H1 (cell line): ENCODE results near the gene FXYD3. TPM values are rescaled to one million over a fixed set of nuclear protein-coding genes. Genes with fewer than 3 reads are reported as not detected.

Experiments used
- CTCF ChIA-PET: fragments of 300-600 bp; sonication (Branson Sonifier 250); formaldehyde crosslinking; loops from one replicate; lab custom pipeline; 2021; ENCODE audit not compliant: partially characterized antibody; lab: Charles Lee
- POLR2A ChIA-PET: fragments of 300-600 bp; sonication (Branson Sonifier 250); formaldehyde crosslinking; loops from one replicate; lab custom pipeline; 2021; ENCODE audit warnings: inconsistent platforms; ENCODE audit not compliant: partially characterized antibody; lab: Charles Lee
- DNase-seq, 2 experiments: peaks; one replicate each; pipeline versions ENCODE4 v3.0.0 to v3.0.0-alpha.2; 2010 to 2022; ENCODE audit warnings: low spot score in 2 of 2, low read depth in 1 of 2, mixed read lengths in 1 of 2
- FAIRE-seq: peaks from 2 replicates; lab custom pipeline; 2011; peaks lifted over from hg19 to GRCh38; lab: Jason Lieb, UNC
- H2AFZ ChIP-seq: 2 replicates; pipeline ENCODE4 v1.8.1; 2012; ENCODE audit warnings: low read length, inconsistent platforms
- H2AK5ac ChIP-seq: 2 replicates; pipeline ENCODE4 v1.6.1; 2013; ENCODE audit warnings: low read depth, low read length
- H2BK120ac ChIP-seq: replicated peaks from 2 replicates; pipeline ENCODE3; 2013; ENCODE audit warnings: low read depth, low read length, inconsistent platforms
- H2BK12ac ChIP-seq: 2 replicates; pipeline ENCODE4 v1.6.1; 2013; ENCODE audit warnings: low read depth, low read length
- H2BK15ac ChIP-seq: 2 replicates; pipeline ENCODE4 v1.6.1; 2013; ENCODE audit warnings: low read length
- H2BK20ac ChIP-seq: 2 replicates; pipeline ENCODE4 v1.6.1; 2013; ENCODE audit warnings: low read length
- H2BK5ac ChIP-seq: 2 replicates; pipeline ENCODE4 v1.6.1; 2013; ENCODE audit warnings: low read depth, low read length
- H3K14ac ChIP-seq: 2 replicates; pipeline ENCODE4 v1.6.1; 2013; ENCODE audit warnings: inconsistent platforms; ENCODE audit not compliant: insufficient read length
- H3K18ac ChIP-seq: 2 replicates; pipeline ENCODE4 v1.6.1; 2013; ENCODE audit warnings: low read length; ENCODE audit errors: extremely low read depth
- H3K23ac ChIP-seq: 2 replicates; pipeline ENCODE4 v1.6.1; 2013; ENCODE audit warnings: inconsistent platforms; ENCODE audit not compliant: insufficient read length
- H3K23me2 ChIP-seq: 2 replicates; pipeline ENCODE4 v1.6.1; 2013; ENCODE audit warnings: low read depth, low read length
- H3K27ac ChIP-seq: 2 replicates; pipeline ENCODE4 v1.6.1; 2011; ENCODE audit warnings: low read depth, low read length, inconsistent platforms
- H3K27me3 ChIP-seq, 4 experiments: replicated peaks in 1 of 4; 1 replicate in 1 of 4; 2 replicates in 3 of 4; pipeline versions ENCODE4 v1.6.1 to v1.8.1; 2011 to 2013; ENCODE audit warnings: low read length in 3 of 4, mild to moderate bottlenecking in 3 of 4, inconsistent platforms in 2 of 4, mixed read lengths in 2 of 4, moderate library complexity in 1 of 4; ENCODE audit not compliant: control insufficient read depth in 3 of 4, insufficient read depth in 3 of 4; ENCODE audit errors: extremely low read depth in 1 of 4
- H3K36me3 ChIP-seq, 4 experiments: 2 replicates each; pipeline versions ENCODE4 v1.6.1 to v1.8.1; 2011 to 2013; ENCODE audit warnings: mild to moderate bottlenecking in 4 of 4, low read length in 3 of 4, moderate library complexity in 2 of 4, control low read depth in 1 of 4, inconsistent platforms in 1 of 4; ENCODE audit not compliant: insufficient read depth in 4 of 4, control insufficient read depth in 2 of 4
- H3K4ac ChIP-seq: replicated peaks from 2 replicates; pipeline ENCODE3; 2013; ENCODE audit warnings: low read length, low read depth, mixed read lengths, inconsistent platforms; ENCODE audit not compliant: insufficient read length
- H3K4me1 ChIP-seq, 4 experiments: replicated peaks in 1 of 4; 1 replicate in 1 of 4; 2 replicates in 3 of 4; pipeline versions ENCODE4 v1.6.1 to v1.8.1; 2011 to 2013; ENCODE audit warnings: low read length in 3 of 4, inconsistent platforms in 2 of 4, mixed read lengths in 1 of 4; ENCODE audit not compliant: insufficient read depth in 4 of 4, control insufficient read depth in 3 of 4
- H3K4me2 ChIP-seq, 2 experiments: 2 replicates each; pipeline versions ENCODE4 v1.6.1 to v1.8.1; 2011 to 2013; ENCODE audit warnings: low read depth in 2 of 2, low read length in 2 of 2, control low read depth in 1 of 2, inconsistent platforms in 1 of 2, mild to moderate bottlenecking in 1 of 2; ENCODE audit not compliant: insufficient read depth in 1 of 2
- H3K4me3 ChIP-seq, 4 experiments: fragments of 200-600, 300-600 bp in 1 of 4; sonication (generic), shearing (Covaris generic), sonication (Bioruptor Twin) in 1 of 4; 2 replicates each; pipeline versions ENCODE4 v1.5.1 to v1.8.1; 2011 to 2016; ENCODE audit warnings: low read length in 4 of 4, low read depth in 3 of 4, control low read depth in 2 of 4, inconsistent platforms in 2 of 4, mild to moderate bottlenecking in 2 of 4, mixed read lengths in 1 of 4, moderate library complexity in 1 of 4; ENCODE audit not compliant: insufficient read depth in 2 of 4; ENCODE audit errors: extremely low read depth in 1 of 4
- H3K56ac ChIP-seq: replicated peaks from 2 replicates; pipeline ENCODE3; 2013; ENCODE audit warnings: low read depth, mild to moderate bottlenecking, mixed read lengths, low read length, inconsistent platforms; ENCODE audit not compliant: insufficient read length
- H3K79me1 ChIP-seq: 2 replicates; pipeline ENCODE4 v1.6.1; 2013; ENCODE audit warnings: low read depth, low read length, control low read depth
- H3K79me2 ChIP-seq, 2 experiments: 2 replicates each; pipeline versions ENCODE4 v1.6.1 to v1.8.1; 2012 to 2013; ENCODE audit warnings: low read length in 2 of 2, mild to moderate bottlenecking in 2 of 2, inconsistent platforms in 1 of 2; ENCODE audit not compliant: insufficient read depth in 2 of 2, control insufficient read depth in 1 of 2
- H3K9ac ChIP-seq, 4 experiments: replicated peaks in 1 of 4; 1 replicate in 1 of 4; 2 replicates in 3 of 4; pipeline versions ENCODE4 v1.6.1 to v1.8.1; 2011 to 2013; ENCODE audit warnings: low read depth in 3 of 4, low read length in 3 of 4, control low read depth in 2 of 4, mild to moderate bottlenecking in 2 of 4, moderate library complexity in 2 of 4, inconsistent platforms in 1 of 4; ENCODE audit errors: extremely low read depth in 1 of 4
- H3K9me3 ChIP-seq, 2 experiments: 2 replicates each; pipeline versions ENCODE4 v1.6.1 to v1.8.1; 2012 to 2013; ENCODE audit warnings: mild to moderate bottlenecking in 2 of 2, moderate library complexity in 2 of 2, control low read depth in 1 of 2, inconsistent platforms in 1 of 2, low read depth in 1 of 2, low read length in 1 of 2, mixed read lengths in 1 of 2; ENCODE audit not compliant: insufficient read depth in 2 of 2
- H4K20me1 ChIP-seq, 2 experiments: replicated peaks in 1 of 2; 2 replicates each; pipeline versions ENCODE3 to v1.8.1; 2011 to 2013; ENCODE audit warnings: inconsistent platforms in 2 of 2, low read length in 2 of 2, mild to moderate bottlenecking in 1 of 2; ENCODE audit not compliant: insufficient read depth in 2 of 2, control insufficient read depth in 1 of 2
- H4K5ac ChIP-seq: 2 replicates; pipeline ENCODE4 v1.6.1; 2013; ENCODE audit warnings: low read length, low read depth, mixed read lengths, inconsistent platforms; ENCODE audit not compliant: insufficient read length
- H4K8ac ChIP-seq: 2 replicates; pipeline ENCODE4 v1.8.0; 2013; ENCODE audit warnings: mild to moderate bottlenecking, moderate library complexity, low read length, inconsistent platforms; ENCODE audit not compliant: insufficient read depth; ENCODE audit errors: extremely low read depth
- H4K91ac ChIP-seq: replicated peaks from 2 replicates; pipeline ENCODE3; 2013; ENCODE audit warnings: low read length, mixed read lengths, inconsistent platforms; ENCODE audit not compliant: insufficient read length
- WGBS, 2 experiments: shearing (Covaris generic) in 1 of 2; methylation state at CpG; one replicate each; pipeline versions ENCODE4 v1.1.6 to v1.1.7; 2013 to 2015; ENCODE audit warnings: low lambda C conversion rate in 2 of 2, mixed read lengths in 2 of 2, inconsistent platforms in 1 of 2, low coverage in 1 of 2, missing lambda C conversion rate in 1 of 2; ENCODE audit not compliant: insufficient replicate concordance in 2 of 2, insufficient coverage in 1 of 2, insufficient read length in 1 of 2; ENCODE audit errors: extremely low coverage in 1 of 2, missing lambda C conversion rate in 1 of 2; 5-methylcytosine and 5-hydroxymethylcytosine counted together
- polyA plus RNA-seq, 7 experiments: library from polyadenylated mRNA; depleted of rRNA in 3 of 7; stranded (reverse) in 5 of 7; unstranded in 2 of 7; fragments of >200 nt in 5 of 7; fragments of 200-250 nt in 2 of 7; gene quantifications; 1 replicate in 5 of 7; 2 replicates in 1 of 7; 4 replicates in 1 of 7; pipeline versions ENCODE4 v1.2.1 to v1.2.3, GENCODE V29; 2011 to 2013; ENCODE audit warnings: missing spikeins in 2 of 7, mixed read lengths in 2 of 7
- total RNA-seq: library from RNA; stranded (reverse); fragmentation: NEBNext Ultra II Directional; extraction: Animal tissue kit (Norgen Biotek cat#: 25700); gene quantifications from 2 replicates; pipeline ENCODE4 v1.2.1, GENCODE V29; 2021
- TF ChIP-seq, protein P1 (sequence below), 3 experiments: IDR thresholded peaks; 1 replicate in 2 of 3; 2 replicates in 1 of 3; pipeline versions ENCODE4 v1.5.1 to v1.6.1; 2011; ENCODE audit warnings: low read length in 3 of 3, mild to moderate bottlenecking in 3 of 3, inconsistent platforms in 2 of 3, low read depth in 1 of 3, moderate library complexity in 1 of 3; ENCODE audit not compliant: insufficient read depth in 1 of 3; ENCODE audit errors: control extremely low read depth in 1 of 3

FXYD3 gene
- total and polyA plus RNA-seq, 2 of the 8 experiments (the other 6 are each of a cell fraction or from before 2014, with no cell fraction given): 0.33 TPM; not detected in 1

DNA sequence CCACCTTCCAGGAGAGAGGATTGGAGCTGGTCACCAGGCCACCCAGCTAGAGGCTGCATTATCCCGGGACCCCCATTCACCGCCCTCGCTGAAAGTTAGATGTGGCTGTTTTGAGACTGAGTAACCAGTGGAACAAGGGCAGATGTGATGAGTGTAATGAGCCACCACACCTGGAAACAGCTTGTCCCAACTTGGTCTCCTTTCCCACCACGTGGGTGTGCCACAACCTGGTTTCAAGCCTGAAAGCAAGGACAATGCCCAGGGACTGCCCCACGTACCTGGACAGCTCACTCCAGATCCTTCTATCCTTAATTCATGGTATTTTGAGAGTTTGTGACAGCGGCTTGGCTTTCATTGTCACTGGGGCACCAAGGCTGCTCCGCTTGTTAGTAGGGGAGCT lies 12.2 kb downstream of the FXYD3 start:
- no peak overlapping the region for H3K4ac ChIP-seq
- H3K27me3 ChIP-seq: no peaks in the 10 kb centered on the region; a peak in 2 of 7 replicates
- H4K5ac ChIP-seq: no peak overlapping the region
- no peaks in the 10 kb centered on the region for H3K36me3 ChIP-seq
- no peak for DNase-seq
- H3K18ac ChIP-seq: no peak overlapping the region
- H3K79me1 ChIP-seq: no peaks in the 10 kb centered on the region
- no peak overlapping the region for H3K9ac ChIP-seq
- H2BK15ac ChIP-seq: no peak overlapping the region
- H2AFZ ChIP-seq: no peak overlapping the region
- no peak overlapping the region for H2AK5ac ChIP-seq
- H3K4me2 ChIP-seq: no peak overlapping the region
- no peak overlapping the region for H3K14ac ChIP-seq
- no peak overlapping the region for H2BK20ac ChIP-seq
- H3K9me3 ChIP-seq: no peaks in the 10 kb centered on the region
- CTCF ChIA-PET: interaction anchor here (0.6 to 3.1 kb wide), 12 partner anchors 9 to 457 kb away, joined by 3 to 22 read pairs (median 4); partner anchors contain the start of genes FXYD1, FXYD5, FXYD7 and LGI4
- H4K91ac ChIP-seq: no peak overlapping the region
- H3K27ac ChIP-seq: no peak overlapping the region
- no peaks in the 10 kb centered on the region for H3K79me2 ChIP-seq
- TF ChIP-seq, protein P1, sequence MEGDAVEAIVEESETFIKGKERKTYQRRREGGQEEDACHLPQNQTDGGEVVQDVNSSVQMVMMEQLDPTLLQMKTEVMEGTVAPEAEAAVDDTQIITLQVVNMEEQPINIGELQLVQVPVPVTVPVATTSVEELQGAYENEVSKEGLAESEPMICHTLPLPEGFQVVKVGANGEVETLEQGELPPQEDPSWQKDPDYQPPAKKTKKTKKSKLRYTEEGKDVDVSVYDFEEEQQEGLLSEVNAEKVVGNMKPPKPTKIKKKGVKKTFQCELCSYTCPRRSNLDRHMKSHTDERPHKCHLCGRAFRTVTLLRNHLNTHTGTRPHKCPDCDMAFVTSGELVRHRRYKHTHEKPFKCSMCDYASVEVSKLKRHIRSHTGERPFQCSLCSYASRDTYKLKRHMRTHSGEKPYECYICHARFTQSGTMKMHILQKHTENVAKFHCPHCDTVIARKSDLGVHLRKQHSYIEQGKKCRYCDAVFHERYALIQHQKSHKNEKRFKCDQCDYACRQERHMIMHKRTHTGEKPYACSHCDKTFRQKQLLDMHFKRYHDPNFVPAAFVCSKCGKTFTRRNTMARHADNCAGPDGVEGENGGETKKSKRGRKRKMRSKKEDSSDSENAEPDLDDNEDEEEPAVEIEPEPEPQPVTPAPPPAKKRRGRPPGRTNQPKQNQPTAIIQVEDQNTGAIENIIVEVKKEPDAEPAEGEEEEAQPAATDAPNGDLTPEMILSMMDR (IDR thresholded peaks at IDR 0.05; ENCODE audit: control extremely low read depth in 1 of 3, insufficient read depth in 1 of 3, low read depth in 1 of 3, low read length in 3 of 3): no peak
- no peak overlapping the region for H3K23ac ChIP-seq
- POLR2A ChIA-PET: interaction anchor here (1.0 to 1.6 kb wide), 4 partner anchors 8 to 44 kb away, joined by 3 to 4 read pairs (median 4); partner anchors contain the start of gene LGI4
- no peak overlapping the region for H2BK12ac ChIP-seq
- H3K4me1 ChIP-seq: peaks cover 2 to 6% (median 4%) of the 10 kb centered on the region in 4 experiments; a peak in 5 of 7 replicates
- no peak for FAIRE-seq
- H2BK120ac ChIP-seq: no peak overlapping the region
- WGBS, 2 experiments: 76% methylated on average over 7 of the region's 7 CpGs; no CpG with 5 or more reads in 1 of the 2 experiments
- no peaks in the 10 kb centered on the region for H4K20me1 ChIP-seq
- H4K8ac ChIP-seq: no peak overlapping the region
- no peak overlapping the region for H3K56ac ChIP-seq
- H3K23me2 ChIP-seq: peaks cover 4% of the 10 kb centered on the region
- H2BK5ac ChIP-seq: no peak overlapping the region
- no peak overlapping the region for H3K4me3 ChIP-seq
